Activated T-helper 2 cell treated with anti-CD3 and anti-CD28 coated beads, Interferon-gamma antibody, Interleukin-2, Interleukin-4, amounts not matched to agents 10 μg/mL and 5 μg/mL and 100 μg/mL, durations not matched to agents 14 hours and 24 hours and 36 hours (primary cell): ENCODE results near the gene UBE2C. TPM values are rescaled to one million over a fixed set of nuclear protein-coding genes. Genes with fewer than 3 reads are reported as not detected.
A peak's percentile ranks its signal among the peaks of the same experiment; 100 is the strongest.

Experiments used
- DNase-seq: peaks from one replicate; pipeline ENCODE4 v3.0.0; 2021; ENCODE audit warnings: low spot score
- H3K27ac Mint-ChIP-seq: one replicate; pipeline ENCODE4 v1.8.0; 2021; ENCODE audit warnings: mixed read lengths
- H3K27me3 Mint-ChIP-seq: one replicate; pipeline ENCODE4 v1.8.0; 2021; ENCODE audit warnings: low read depth, mixed read lengths
- H3K36me3 Mint-ChIP-seq: one replicate; pipeline ENCODE4 v1.8.0; 2021; ENCODE audit warnings: low read depth, mixed read lengths
- H3K4me1 Mint-ChIP-seq: one replicate; pipeline ENCODE4 v1.8.0; 2021; ENCODE audit warnings: low read depth, mixed read lengths
- H3K4me3 Mint-ChIP-seq: one replicate; pipeline ENCODE4 v1.8.0; 2021; ENCODE audit warnings: low read depth, mild to moderate bottlenecking, moderate library complexity, mixed read lengths
- H3K9me3 Mint-ChIP-seq: one replicate; pipeline ENCODE4 v1.8.0; 2021; ENCODE audit warnings: mixed read lengths
- intact Hi-C: fragments of 100-400 bp; cut with micrococcal nuclease; formaldehyde crosslinking; loops from one replicate; pipeline ENCODE4 v1.15.1; 2023
- total RNA-seq: library from RNA; stranded (reverse); gene quantifications from 2 replicates; pipeline ENCODE4 v1.2.3, GENCODE V29; 2022

The UBE2C gene
- total RNA-seq, 1 donor from 2014 or later: 145 TPM

- DNase-seq: no peak
- no peaks in the 10 kb centered on the region for H3K27me3 Mint-ChIP-seq
- intact Hi-C loops: no loop called here
- H3K4me1 Mint-ChIP-seq: no peaks in the 10 kb centered on the region
- H3K36me3 Mint-ChIP-seq: peaks cover 26% of the 10 kb centered on the region
- no peaks in the 10 kb centered on the region for H3K9me3 Mint-ChIP-seq
- H3K27ac Mint-ChIP-seq: no peak overlapping the region
- no peak overlapping the region for H3K4me3 Mint-ChIP-seq
These were observed 29.8 kb downstream of the UBE2C start for GRCh38 chr20:45842169-45842812.

GRCh38 chr20:45843506-45843905 lies 31.1 kb downstream of the UBE2C start:
- DNase-seq: no peak
- Mint-ChIP-seq H3K4me3 (no peak overlapping the region), H3K36me3 (peaks cover 33% of the 10 kb centered on the region), H3K27ac (no peak overlapping the region), H3K27me3 (no peaks in the 10 kb centered on the region), H3K9me3 (no peaks in the 10 kb centered on the region), H3K4me1 (no peaks in the 10 kb centered on the region)
- intact Hi-C loops: no loop called here

GRCh38 chr20:45845452-45845851 lies 33.0 kb downstream of the UBE2C start:
- Mint-ChIP-seq H3K4me1 (no peaks in the 10 kb centered on the region), H3K27me3 (no peaks in the 10 kb centered on the region), H3K27ac (no peak overlapping the region), H3K9me3 (no peaks in the 10 kb centered on the region), H3K4me3 (no peak overlapping the region), H3K36me3 (peaks cover 43% of the 10 kb centered on the region)
- intact Hi-C loops: no loop called here
- DNase-seq: no peak

GRCh38 chr20:45848421-45848820 lies 36.0 kb downstream of the UBE2C start:
- Mint-ChIP-seq H3K9me3 (no peaks in the 10 kb centered on the region), H3K36me3 (peaks cover 51% of the 10 kb centered on the region), H3K27ac (no peak overlapping the region), H3K4me3 (no peak overlapping the region), H3K4me1 (no peaks in the 10 kb centered on the region), H3K27me3 (no peaks in the 10 kb centered on the region)
- no peak for DNase-seq
- intact Hi-C loops: no loop called here

GRCh38 chr20:45848969-45849582 lies 36.6 kb downstream of the UBE2C start:
- no peak overlapping the region for H3K4me3 Mint-ChIP-seq
- intact Hi-C loops: no loop called here
- H3K27ac Mint-ChIP-seq: no peak overlapping the region
- no peaks in the 10 kb centered on the region for H3K4me1 Mint-ChIP-seq
- no peaks in the 10 kb centered on the region for H3K9me3 Mint-ChIP-seq
- no peak for DNase-seq
- no peaks in the 10 kb centered on the region for H3K27me3 Mint-ChIP-seq
- peaks cover 52% of the 10 kb centered on the region for H3K36me3 Mint-ChIP-seq

- H3K4me1 Mint-ChIP-seq: peaks cover 2% of the 10 kb centered on the region
- no peak overlapping the region for H3K4me3 Mint-ChIP-seq
- DNase-seq: no peak
- intact Hi-C loops: no loop called here
- no peaks in the 10 kb centered on the region for H3K27me3 Mint-ChIP-seq
- no peaks in the 10 kb centered on the region for H3K9me3 Mint-ChIP-seq
- peaks cover 55% of the 10 kb centered on the region for H3K36me3 Mint-ChIP-seq
- no peak overlapping the region for H3K27ac Mint-ChIP-seq
These were observed 37.8 kb downstream of the UBE2C start for GRCh38 chr20:45850238-45850637.

- intact Hi-C loops: no loop called here
- H3K36me3 Mint-ChIP-seq: peaks cover 55% of the 10 kb centered on the region
These were observed 38.5 kb downstream of the UBE2C start for GRCh38 chr20:45850926-45851325.

GRCh38 chr20:45851501-45851900 lies 39.1 kb downstream of the UBE2C start:
- H3K36me3 Mint-ChIP-seq: peaks cover 50% of the 10 kb centered on the region
- H3K4me1 Mint-ChIP-seq: peaks cover 8% of the 10 kb centered on the region
- no peak overlapping the region for H3K27ac Mint-ChIP-seq
- no peak overlapping the region for H3K4me3 Mint-ChIP-seq
- no peaks in the 10 kb centered on the region for H3K9me3 Mint-ChIP-seq
- no peaks in the 10 kb centered on the region for H3K27me3 Mint-ChIP-seq
- DNase-seq: no peak
- intact Hi-C loops: no loop called here

More at GRCh38 chr20:45850926-45851325, 38.5 kb downstream of the UBE2C start:
- DNase-seq: no peak
- no peak overlapping the region for H3K27ac Mint-ChIP-seq
- no peaks in the 10 kb centered on the region for H3K9me3 Mint-ChIP-seq
- H3K4me1 Mint-ChIP-seq: peaks cover 5% of the 10 kb centered on the region
- no peak overlapping the region for H3K4me3 Mint-ChIP-seq
- no peaks in the 10 kb centered on the region for H3K27me3 Mint-ChIP-seq

- no peak overlapping the region for H3K4me3 Mint-ChIP-seq
- no peak overlapping the region for H3K27ac Mint-ChIP-seq
- no peaks in the 10 kb centered on the region for H3K9me3 Mint-ChIP-seq
- no peaks in the 10 kb centered on the region for H3K27me3 Mint-ChIP-seq
- intact Hi-C loops: no loop called here
- H3K36me3 Mint-ChIP-seq: peaks cover 49% of the 10 kb centered on the region
- H3K4me1 Mint-ChIP-seq: peaks cover 9% of the 10 kb centered on the region
- DNase-seq: no peak
These were observed 39.9 kb downstream of the UBE2C start for GRCh38 chr20:45852326-45852725.

GRCh38 chr20:45853484-45853883 lies 41.0 kb downstream of the UBE2C start:
- peaks cover 17% of the 10 kb centered on the region for H3K4me1 Mint-ChIP-seq
- intact Hi-C loops: no loop called here

GRCh38 chr20:45857114-45857881 lies 44.9 kb downstream of the UBE2C start, which contains the start of the genes ACOT8 and ZSWIM3:
Gene ACOT8, minus strand, starts transcription at chr20:45857392. Its CDS starts 77 bp downstream, at chr20:45857315.
Gene ZSWIM3, plus strand, starts transcription at chr20:45857614. Its CDS starts 212 bp downstream, at chr20:45857826.
- H3K9me3 Mint-ChIP-seq: no peaks in the 10 kb centered on the region
- intact Hi-C loops: loop anchor here (1.0 to 5.0 kb wide), 7 partner anchors 22 to 116 kb away; partner anchors contain the start of genes CTSA, NEURL2, PCIF1 and UBE2C
- peak within 1 kb of the TSS; percentile 97 for H3K4me3 Mint-ChIP-seq
- DNase-seq: peak; percentile 95
- peaks cover 31% of the 10 kb centered on the region for H3K36me3 Mint-ChIP-seq
- peak within 1 kb of the TSS; percentile 99 for H3K27ac Mint-ChIP-seq
- no peaks in the 10 kb centered on the region for H3K27me3 Mint-ChIP-seq
- H3K4me1 Mint-ChIP-seq: peaks cover 30% of the 10 kb centered on the region

More at GRCh38 chr20:45853484-45853883, 41.0 kb downstream of the UBE2C start:
- Mint-ChIP-seq H3K4me3 (no peak overlapping the region), H3K9me3 (no peaks in the 10 kb centered on the region), H3K27ac (no peak overlapping the region), H3K27me3 (no peaks in the 10 kb centered on the region), H3K36me3 (peaks cover 43% of the 10 kb centered on the region)
- no peak for DNase-seq

GRCh38 chr20:45857882-45858216 lies 45.4 kb downstream of the UBE2C start:
- no peak for DNase-seq
- Mint-ChIP-seq H3K36me3 (peaks cover 29% of the 10 kb centered on the region), H3K27me3 (no peaks in the 10 kb centered on the region), H3K9me3 (no peaks in the 10 kb centered on the region), H3K4me1 (peaks cover 30% of the 10 kb centered on the region), H3K4me3 (peak overlapping the region; percentile 97), H3K27ac (peak overlapping the region; percentile 99)
- intact Hi-C loops: loop anchor here (1.0 to 5.0 kb wide), 7 partner anchors 23 to 115 kb away; partner anchors contain the start of genes CTSA, NEURL2, PCIF1 and UBE2C
